Mucosa of gallbladder (tissue), 1 donor: Measurements from ENCODE around the gene RPL21. TPM values are rescaled to one million over a fixed set of nuclear protein-coding genes. Genes with fewer than 3 reads are reported as not detected.
"Not testable (repeated sequence)": the region's sequence is repeated elsewhere in the genome, so short reads cannot be mapped to it uniquely, and the experiment has no call there.

Experiments used
- DNase-seq: peaks from one replicate; pipeline ENCODE4 v3.0.0-alpha.2; 2020; ENCODE audit warnings: low spot score
- total RNA-seq: library from RNA; stranded (reverse); gene quantifications from one replicate; pipeline ENCODE4 v1.2.1, GENCODE V29; 2021
- donor health status: DM: no; HTN: no; CAD: no.

The RPL21 gene
- total RNA-seq: 672 TPM

DNA sequence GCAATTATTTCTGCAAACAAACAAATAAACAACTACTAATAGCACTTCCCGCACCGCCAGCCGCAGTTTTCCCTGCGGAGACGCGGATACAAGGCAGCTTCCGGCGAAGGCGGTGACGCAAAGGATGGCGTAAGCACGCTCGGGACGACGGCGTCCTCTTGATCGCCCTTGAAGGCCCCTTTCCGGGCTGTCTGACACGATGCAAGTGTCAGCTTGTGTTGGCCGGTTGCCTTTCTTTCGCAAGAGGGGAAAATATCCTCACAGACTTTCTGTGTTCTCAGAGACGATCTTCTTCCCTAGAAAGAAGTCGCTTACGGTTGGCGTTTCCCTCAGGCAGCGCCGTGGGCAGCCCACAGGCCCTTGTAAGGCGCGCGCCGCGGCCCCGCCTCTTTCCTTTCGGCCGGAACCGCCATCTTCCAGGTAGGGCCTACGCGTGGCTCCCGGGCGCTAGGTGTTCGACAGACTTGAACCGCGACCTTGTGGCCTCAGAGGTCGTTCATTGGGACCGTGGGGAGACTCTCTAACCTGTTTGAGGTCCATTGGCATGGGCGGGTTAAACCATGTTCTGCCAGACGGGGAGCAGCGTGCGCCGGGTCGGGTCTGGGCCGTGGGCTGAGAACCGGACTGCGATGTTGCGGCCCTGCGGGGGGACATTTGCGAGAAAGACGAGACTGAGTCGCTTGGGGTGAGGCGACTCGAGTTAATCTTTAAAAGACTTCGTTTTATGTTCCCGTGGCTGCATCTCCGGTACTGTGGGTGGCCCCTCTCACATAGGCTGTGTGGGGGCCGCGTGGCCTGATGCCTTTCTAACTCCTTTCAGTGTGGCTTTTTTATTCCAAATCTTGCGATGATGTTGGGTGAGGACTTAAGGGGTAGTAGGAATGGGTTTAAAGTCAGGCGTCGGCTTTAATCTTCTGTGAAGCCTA, at the start of gene RPL21:
TSS of gene RPL21 (plus strand) at position 393 of the 926 bp plus-strand sequence. CDS start 2,219 bp downstream, outside the sequence.
- DNase-seq: peak; percentile 96

DNA sequence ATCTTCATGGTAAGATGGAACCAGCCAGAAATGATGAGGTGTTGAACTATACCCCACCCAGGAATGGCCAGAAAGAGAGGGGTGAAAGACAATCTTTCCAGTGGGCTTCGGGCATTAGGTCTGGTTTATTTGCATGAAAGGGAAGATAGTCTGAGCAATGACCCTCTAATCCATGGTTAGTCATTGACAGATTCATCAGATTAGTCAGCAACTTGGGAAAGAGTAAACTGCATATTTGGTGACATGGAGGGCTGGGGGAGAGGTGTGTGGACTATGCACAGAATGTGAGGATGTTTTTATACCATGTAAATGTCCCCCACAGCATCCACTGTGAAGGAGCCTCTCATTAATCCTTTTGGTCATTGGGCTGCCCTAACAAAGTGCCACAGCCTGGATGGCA, 49.7 kb upstream of the RPL21 start:
- DNase-seq: no peak

DNA sequence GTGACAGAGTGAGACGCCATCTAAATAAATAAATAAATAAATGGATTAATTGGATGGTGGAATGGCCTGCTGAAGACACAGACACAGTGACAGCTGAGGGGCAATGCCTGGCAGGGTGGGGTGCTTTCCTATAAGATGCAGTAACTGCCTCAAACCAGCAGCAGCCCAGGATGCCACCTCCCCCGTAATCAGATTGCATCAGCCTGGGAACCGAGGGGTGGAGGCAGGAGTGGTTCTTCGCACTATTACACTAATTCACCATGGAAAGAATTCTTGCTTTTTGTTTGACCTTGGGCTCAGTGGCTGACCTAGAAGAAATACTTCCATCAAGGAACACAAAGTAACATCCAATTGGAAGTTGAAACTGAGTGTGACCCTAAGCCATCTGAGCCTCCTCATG, 48.2 kb upstream of the RPL21 start:
- DNase-seq: no peak

DNA sequence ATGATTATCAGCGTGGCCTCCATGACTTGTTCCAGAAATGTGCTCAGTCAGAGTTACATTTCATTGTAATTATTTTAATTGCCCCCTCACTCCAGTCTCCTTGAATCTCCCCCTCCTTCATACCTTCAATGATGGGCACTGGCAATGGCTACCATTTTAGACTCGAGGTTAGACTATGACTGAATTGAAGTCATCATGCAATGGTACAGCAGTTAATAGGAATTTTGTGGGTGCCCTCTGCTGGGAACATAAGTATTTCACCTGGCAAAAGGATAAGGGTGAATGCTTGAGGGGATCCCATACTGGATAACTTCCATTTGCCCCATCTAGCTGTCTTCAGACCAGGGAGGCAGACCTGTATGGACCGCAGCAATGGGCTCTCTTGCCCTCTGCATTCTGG, 47.5 kb upstream of the RPL21 start:
- DNase-seq: no peak

DNA sequence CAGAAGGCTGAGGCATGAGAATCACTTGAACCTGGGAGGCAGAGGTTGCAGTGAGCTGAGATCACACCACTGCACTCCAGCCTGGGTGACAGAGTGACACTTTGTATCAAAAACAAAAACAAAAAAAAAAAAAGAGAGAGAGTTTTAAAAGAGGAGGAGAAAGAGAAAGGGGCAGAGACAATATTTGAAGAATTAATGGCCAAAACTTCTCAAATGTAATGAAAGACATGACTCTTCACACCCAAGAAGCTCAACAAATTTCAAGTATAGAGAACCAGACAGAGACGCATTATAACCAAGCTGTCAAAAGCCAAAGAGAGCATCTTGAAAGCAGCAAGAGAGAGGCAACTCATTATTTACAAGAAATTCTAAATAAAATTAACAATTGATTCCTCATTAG, 42.8 kb upstream of the RPL21 start:
- DNase-seq: no peak

DNA sequence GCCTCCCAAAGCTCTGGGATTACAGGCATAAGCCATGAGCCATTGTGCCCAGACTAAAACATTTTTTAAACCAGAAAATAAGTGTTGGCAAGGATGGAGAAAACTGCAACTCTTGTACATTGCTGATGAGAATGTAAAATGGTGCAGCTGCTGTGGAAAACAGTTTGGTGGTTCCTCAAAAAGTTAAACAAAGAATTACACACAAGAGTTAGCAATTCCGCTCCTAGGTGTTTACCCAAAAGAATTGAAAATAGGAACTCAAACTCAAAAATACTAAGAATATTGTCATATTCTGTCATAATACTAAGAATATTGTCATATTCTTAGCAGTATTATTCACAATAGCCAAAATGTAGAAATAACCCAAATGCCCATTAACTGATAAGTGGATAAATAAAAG, 40.1 kb upstream of the RPL21 start:
- DNase-seq: no peak

DNA sequence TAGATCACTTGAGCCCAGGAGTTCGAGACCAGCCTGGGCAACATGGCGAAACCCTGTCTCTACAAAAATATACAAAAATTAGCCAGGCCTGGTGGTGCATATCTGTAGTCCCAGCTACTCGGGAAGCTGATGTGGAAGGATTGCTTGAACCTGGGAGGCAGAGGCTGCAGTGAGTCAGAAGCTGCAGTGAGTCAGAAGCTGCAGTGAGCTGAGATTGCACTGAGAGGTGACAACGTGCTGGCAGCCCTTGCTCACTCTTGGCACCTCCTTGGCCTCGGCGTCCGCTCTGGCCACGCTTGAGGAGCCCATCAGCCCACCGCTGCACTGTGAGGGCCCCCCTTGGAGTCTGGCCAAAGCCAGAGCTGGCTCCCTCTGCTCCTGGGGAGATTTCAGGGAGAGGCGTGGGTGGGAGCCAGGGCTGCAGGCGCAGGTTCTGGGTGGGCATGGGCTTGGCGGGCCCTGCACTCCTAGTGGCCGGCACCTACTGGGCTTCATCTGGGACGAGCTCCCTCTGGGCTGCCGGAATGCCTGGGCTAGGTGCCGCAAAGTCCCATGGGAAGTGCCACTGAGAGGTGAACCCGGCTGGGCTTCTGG, 39.5 kb upstream of the RPL21 start:
- DNase-seq: no peak

DNA sequence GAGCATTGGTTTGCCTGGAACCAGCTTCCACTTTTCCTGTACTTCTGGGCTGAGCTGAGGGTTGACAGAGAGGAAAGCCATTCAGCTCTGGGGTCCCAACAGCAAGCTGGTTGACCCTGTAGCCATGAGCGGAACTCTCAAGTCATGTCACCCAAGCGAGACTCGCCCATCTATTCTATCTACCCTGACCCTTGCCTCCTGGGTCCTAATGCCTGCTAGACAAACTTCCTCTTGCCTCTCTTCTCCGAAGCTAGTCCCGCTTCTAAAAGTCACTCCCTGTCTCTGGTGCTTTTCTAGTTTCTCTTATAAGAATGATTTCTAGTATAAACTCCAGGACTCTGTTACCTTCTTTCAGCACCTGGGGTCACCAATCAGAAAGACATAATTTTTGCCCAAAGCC, 38.0 kb upstream of the RPL21 start:
- DNase-seq: not testable (repeated sequence)

DNA sequence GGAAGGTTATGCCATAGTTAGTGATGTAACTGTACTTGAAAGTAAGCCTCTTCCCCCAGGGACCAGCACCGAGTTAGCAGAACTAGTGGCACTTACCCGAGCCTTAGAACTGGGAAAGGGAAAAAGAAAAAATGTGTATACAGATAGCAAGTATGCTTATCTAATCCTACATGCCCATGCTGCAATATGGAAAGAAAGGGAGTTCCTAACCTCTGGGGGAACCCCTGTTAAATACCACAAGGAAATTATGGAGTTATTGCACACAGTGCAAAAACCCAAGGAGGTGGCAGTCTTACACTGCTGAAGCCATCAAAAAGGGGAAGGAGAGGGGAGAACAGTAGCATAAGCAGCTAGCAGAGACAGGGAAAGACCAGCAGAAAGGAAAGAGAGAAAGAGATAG, 33.6 kb upstream of the RPL21 start:
- not testable (repeated sequence) for DNase-seq

DNA sequence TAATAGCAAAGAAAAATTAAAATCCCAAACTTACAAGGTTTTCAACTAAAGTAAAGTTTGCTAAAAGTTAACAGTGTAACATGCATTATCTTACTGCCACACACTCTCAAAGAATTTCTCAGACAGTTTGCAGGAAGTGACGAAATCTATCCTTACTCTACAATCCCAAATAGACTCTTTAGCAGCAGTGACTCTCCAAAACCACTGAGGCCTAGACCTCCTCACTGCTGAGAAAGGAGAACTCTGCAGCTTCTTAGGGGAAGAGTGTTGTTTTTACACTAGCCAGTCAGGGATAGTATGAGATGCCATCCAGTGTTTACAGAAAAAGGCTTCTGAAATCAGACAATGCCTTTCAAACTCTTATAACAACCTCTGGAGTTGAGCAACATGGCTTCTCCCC, 32.5 kb upstream of the RPL21 start:
- not testable (repeated sequence) for DNase-seq

DNA sequence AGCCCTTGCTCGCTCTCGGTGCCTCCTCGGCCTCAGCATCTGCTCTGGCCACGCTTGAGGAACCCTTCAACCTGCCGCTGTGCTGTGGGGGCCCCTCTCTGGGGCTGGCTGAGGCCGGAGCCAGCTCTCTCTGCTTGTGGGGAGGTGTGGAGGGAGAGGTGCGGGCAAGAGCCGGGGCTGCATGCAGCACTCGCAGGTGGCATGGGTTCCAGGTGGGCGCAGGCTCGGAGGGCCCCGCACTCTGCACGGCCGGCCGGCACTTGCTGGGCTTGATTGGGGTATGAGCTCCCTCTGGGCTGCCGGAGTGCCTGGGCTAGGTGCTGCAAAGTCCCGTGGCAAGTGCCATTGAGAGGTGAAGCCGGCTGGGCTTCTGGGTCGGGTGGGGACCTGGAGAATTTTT, 31.7 kb upstream of the RPL21 start:
- no peak for DNase-seq

DNA sequence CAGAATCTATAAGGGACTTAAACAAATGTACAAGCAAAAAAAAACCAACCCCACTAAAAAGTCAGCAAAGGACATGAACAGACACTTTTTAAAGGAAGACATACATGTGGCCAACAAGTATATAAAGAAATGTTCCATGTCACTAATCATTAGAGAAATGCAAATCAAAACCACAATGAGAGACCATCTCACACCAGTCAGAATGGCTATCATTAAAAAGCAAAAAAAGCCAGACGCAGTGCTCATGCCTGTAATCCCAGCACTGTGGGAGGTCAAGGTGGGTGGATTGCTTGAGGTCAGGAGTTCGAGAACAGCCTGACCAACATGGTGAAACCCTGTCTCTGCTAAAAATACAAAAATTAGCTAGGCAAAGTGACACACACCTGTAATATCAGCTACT, 29.3 kb upstream of the RPL21 start:
- not testable (repeated sequence) for DNase-seq

DNA sequence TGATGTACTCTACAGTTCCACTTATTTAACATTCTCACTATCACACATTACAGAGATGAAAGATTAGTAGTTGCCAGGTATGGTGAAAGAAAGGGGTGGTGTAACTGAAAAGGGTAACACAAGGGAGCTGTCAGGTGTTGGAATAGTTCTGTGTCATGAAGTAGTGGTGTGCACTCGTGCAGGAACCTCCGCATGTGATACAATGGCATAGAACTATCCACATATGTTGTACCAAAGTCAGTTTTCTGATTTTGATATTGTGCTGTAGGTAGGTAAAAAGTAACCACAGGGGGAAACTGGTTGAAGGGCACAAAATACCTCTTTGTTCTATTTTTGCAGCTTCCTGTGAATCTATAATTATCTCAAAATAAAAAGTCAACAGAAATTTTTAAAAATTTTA, 24.4 kb upstream of the RPL21 start:
- no peak for DNase-seq

DNA sequence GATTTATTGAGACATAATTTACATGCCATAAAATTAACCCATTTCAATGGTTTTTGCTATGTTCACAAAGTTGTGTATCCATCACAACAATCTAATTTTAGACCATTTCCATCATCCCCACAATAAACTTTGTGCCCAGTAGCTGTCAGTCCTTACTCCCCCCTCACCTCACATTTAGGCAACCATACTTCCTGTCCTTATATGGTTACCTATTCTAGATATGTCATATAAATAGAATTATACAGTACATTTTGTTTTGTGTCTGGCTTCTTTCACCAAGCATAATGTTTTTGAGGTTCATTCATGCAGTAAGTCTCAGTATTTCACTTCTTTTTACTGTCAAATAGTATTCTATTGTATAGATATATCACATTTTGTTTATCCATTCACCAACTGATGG, 23.2 kb upstream of the RPL21 start:
- DNase-seq: no peak

DNA sequence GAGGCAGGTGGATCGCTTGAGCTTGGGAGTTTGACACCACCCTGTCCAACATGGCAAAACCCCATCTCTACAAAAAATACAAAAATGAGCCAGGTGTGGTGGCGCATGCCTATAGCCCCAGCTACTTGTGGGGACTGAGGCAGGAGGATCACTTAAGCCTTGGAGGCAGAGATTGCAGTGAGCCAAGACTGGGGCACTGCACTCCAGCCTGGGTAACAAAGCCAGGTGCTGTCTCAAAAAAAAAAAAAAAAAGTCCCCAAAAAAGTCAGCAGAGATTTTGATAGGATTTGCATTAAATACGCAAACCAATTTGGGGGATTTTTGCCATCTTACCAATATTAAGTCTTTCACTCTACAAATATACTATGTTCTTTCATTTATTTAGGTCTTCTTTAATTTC, 21.7 kb upstream of the RPL21 start:
- no peak for DNase-seq

DNA sequence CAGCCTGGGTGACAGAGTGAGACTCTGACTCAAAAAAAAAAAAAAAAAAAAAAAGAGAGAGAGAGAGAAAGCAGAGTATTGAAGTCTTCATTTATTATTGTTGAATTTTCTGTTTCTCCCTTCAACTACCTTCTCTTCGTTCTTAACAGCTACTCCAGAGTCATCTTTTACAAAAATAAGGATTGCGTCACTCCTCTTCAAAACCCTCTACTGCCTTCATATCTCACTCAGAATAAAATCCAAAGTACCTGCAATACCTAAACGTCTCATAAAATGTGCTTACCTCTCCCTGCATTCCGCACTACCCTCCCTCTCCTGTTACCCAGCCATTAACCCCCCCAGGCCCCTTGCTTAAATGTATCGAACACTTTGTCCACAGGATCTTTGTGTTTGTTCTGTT, 17.4 kb upstream of the RPL21 start:
- DNase-seq: no peak

DNA sequence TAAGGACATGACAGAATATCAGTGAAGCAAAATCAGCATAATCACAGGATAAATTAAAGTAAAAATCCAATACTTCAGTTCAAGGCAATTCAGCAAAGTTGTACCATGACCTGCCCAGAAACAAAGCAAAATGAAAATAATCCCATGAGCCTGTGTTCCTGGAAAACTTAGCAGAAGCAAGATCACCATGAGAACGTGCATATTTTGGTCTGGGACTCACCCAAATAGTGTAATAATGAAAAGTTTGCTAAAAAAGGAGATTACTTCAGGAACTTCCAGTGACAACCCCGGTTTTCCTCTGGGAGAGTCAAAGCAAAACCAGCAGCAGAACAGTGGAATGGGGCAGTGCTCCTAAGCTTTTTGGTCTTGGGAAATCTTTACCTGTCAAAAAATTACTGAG, 14.9 kb upstream of the RPL21 start:
- DNase-seq: no peak

DNA sequence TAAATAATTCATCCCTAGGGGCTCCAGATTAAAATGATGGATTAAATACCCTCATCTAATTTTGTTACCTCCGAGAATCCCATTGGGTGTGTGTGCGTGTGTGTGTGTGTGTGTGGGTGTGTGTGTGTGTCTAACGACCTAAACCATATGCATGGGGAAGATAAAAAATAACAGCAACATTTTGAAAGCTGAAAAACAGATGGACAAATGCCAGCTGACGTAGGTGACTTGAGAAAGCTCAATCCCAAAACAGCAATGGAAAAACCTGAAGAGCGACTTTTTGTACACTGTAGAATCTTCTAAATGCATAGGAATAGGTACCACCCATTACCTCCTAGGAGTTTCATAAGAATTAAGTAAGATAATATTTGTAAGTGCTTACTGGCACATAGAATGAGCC, 8.7 kb upstream of the RPL21 start:
- DNase-seq: no peak

DNA sequence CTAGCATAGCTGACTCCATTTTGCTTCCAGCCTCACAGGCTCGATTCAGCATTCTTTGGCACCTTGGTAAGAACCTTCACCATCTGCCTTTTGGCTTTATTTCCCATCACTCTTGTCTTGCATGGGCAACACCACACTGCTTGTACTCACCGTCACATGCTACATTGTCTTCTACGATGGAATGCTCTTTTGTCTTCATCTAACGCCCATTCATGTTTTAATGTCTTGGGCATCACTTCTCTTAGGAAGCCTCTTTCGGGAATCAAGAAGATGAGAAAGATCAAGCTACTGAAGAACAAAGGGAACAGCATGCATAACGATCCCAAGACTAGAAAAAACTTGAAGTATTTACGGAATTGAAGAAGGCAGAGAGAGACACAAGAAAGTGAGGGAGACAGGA, 5.7 kb upstream of the RPL21 start:
- DNase-seq: no peak

DNA sequence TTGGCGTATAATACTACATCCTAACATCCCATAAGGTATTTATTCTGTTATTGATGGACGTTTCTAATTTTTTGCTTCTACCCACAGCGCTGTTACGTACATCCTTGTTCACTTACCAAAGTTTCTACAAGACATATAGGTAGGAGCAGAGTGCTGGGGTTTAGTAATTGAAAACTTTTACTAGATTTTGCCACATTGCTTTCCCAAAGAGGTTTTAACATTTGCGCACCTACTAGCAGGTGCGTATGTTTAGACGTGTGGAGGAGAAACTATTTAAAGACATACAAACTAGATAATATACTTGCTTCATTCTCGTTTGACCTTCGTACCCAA, 559 bp upstream of the RPL21 start:
- DNase-seq: no peak

DNA sequence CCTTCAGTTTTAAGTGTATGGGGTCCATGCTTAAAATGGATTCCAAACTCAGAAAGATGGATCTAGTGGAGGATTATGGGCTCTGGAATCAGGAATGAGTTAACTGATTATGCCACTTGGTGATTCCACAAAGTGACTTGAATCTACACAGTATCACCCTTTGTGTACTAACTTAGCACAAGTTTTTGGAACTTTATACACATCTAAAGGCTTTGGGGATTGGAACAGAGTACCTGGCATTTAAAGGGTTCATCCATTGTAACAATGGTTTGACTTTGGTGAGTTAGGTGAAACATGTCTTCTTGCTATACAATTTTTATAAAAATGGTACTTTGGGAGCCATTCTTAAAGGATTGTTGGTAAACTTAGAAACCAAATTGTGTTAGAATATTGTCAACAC, 1.1 kb downstream of the RPL21 start:
- no peak for DNase-seq

DNA sequence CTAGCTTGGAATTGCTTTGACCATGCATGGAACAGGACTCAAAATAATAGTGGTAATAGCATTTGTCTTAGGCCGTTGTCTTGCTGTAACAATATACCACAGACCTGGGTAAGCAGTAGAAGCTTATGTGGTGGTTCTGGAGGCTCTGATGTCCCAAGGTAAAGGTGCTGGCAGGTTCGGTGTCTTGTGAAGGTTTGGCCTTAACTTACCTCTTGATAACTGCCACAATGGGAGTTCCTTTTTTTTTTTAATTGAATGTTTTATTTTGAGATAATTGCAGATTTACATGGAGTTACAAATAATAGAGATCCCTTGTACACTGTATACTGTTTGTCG, 5.8 kb downstream of the RPL21 start:
- no peak for DNase-seq

DNA sequence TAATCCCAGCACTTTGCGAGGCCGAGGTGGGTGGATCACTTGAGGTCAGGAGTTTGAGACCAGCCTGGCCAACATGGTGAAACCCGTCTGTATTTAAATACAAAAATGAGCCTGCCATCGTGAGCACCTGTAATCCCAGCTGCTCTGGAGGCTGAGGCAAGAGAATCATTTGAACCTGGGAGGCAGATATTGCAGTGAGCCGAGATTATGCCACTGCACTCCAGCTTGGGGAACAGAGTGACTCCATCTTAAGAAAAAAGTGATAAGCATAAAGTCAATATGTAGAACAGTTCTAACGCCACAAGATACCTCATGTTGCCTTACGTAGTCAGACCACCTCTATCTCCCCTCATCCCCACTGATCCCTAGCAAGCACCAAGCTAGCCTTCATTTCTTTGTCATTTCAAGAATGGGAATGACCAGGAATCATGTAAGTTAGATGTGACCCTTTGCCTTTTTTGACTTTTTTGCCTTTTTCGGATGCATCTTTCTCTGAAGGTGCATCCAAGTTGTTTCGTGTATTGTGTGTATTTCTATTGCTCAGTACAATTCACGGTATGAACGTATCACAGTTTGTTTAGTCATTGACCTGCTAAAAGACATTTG, 6.4 kb downstream of the RPL21 start:
- no peak for DNase-seq
